Transverse colon (tissue), 4 donors: ENCODE data around the gene ZBTB46. TPM values are rescaled to one million over a fixed set of nuclear protein-coding genes. Genes with fewer than 3 reads are reported as not detected.
A peak's percentile ranks its signal among the peaks of the same experiment; 100 is the strongest.

Source experiments
- DNase-seq: peaks from one replicate; pipeline ENCODE4 v3.0.0-alpha.2; 2019
- H3K27ac ChIP-seq, 4 donors: fragments of 200-600 bp; sonication (generic); 2 replicates each; pipeline ENCODE4 v1.5.1; 2016 to 2018; ENCODE audit warnings: inconsistent platforms in 4 of 4
- H3K27me3 ChIP-seq: fragments of 200-600 bp; sonication (generic); 2 replicates; pipeline ENCODE4 v1.5.1; 2017; ENCODE audit warnings: inconsistent platforms
- H3K36me3 ChIP-seq, 4 donors: fragments of 200-600 bp; sonication (generic); 2 replicates each; pipeline ENCODE4 v1.5.1; 2017 to 2019; ENCODE audit warnings: inconsistent platforms in 4 of 4
- H3K4me1 ChIP-seq, 4 donors: fragments of 200-600 bp; sonication (generic); 2 replicates each; pipeline ENCODE4 v1.5.1; 2017 to 2020; ENCODE audit warnings: inconsistent platforms in 4 of 4
- H3K4me3 ChIP-seq, 4 donors: fragments of 200-600 bp; sonication (generic); 1 replicate in 1 of 4; 2 replicates in 3 of 4; pipeline versions ENCODE4 v1.5.1 to v1.6.1; 2017 to 2019; ENCODE audit warnings: inconsistent platforms in 4 of 4
- H3K9me3 ChIP-seq, 2 donors: fragments of 200-600 bp; sonication (generic); 2 replicates each; pipeline ENCODE4 v1.5.1; 2017 to 2019; ENCODE audit warnings: inconsistent platforms in 2 of 2
- EP300 ChIP-seq: sonication (generic); formaldehyde crosslinking; IDR thresholded peaks from one replicate; pipeline ENCODE4 v1.6.1; 2017; ENCODE audit warnings: antibody characterized with exemption, low read depth
- POLR2A ChIP-seq: fragments of 450-650 bp; IDR thresholded peaks from one replicate; pipeline ENCODE4 v1.6.1; 2016; ENCODE audit warnings: antibody characterized with exemption, mild to moderate bottlenecking, moderate library complexity
- POLR2AphosphoS5 ChIP-seq, 3 donors: sonication (generic); formaldehyde crosslinking; IDR thresholded peaks; one replicate each; pipeline ENCODE4 v1.6.1; 2016; ENCODE audit warnings: antibody characterized with exemption in 3 of 3
- WGBS, 2 donors: methylation state at CpG; one replicate each; pipeline ENCODE4 v1.1.5; 2018; ENCODE audit warnings: low coverage in 1 of 2; 5-methylcytosine and 5-hydroxymethylcytosine counted together
- in situ Hi-C, 4 donors: fragments of 200-750 bp; cut with MboI; loops; one replicate each; pipeline versions ENCODE4 v1.15.0 to v1.15.1; 2017; ENCODE audit warnings: low sequenced_read_pairs in 3 of 4, low pct_ligation_motif_present in 1 of 4, low pct_unique_long_range_greater_than_20kb in 1 of 4
- intact Hi-C: fragments of 100-400 bp; cut with DNase I; formaldehyde crosslinking; loops from one replicate; pipeline ENCODE4 v1.15.1; 2023; ENCODE audit warnings: low total_unique reads
- total RNA-seq, 4 donors: library from RNA; depleted of rRNA; stranded (reverse); fragments of >200 nt; gene quantifications; one replicate each; pipeline ENCODE4 v1.1.0, GENCODE V29; 2016
- TF ChIP-seq, protein P1 (sequence below), 5 experiments: fragments of 200-600 bp in 3 of 5; fragments of 450-650 bp in 2 of 5; sonication (generic) in 3 of 5; IDR thresholded peaks; 1 replicate in 2 of 5; 2 replicates in 3 of 5; pipeline ENCODE4 v1.5.1; 2016 to 2017; ENCODE audit warnings: antibody characterized with exemption in 5 of 5, inconsistent platforms in 3 of 5, mild to moderate bottlenecking in 2 of 5, moderate library complexity in 1 of 5

The ZBTB46 gene
- total RNA-seq, 4 donors from 2014 or later, result 2.3 to 6.0 (median 5.3) TPM

DNA sequence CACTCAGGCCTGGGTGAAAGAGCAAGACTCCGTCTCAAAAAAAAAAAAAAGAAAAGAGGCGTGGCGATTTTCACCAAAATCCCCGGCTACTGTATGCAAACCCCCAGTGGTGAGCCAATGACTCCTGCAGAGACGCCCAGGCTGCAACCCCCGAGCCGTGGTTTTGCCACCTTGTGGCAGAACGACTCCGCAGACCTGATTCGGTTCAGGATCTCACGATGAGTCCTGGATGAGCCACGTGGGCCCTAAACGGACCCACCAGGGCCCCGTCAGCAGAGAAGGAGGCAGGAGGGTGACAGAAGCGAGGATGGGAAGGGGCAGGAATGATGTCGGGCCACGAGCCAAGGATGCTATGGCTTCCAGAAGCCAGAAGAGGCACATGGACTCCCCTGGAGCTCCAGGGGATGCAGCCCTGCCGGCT, 49.0 kb downstream of the ZBTB46 start:
- TF ChIP-seq POLR2AphosphoS5 (IDR thresholded peaks at IDR 0.05), result no peak
- TF ChIP-seq, protein P1, sequence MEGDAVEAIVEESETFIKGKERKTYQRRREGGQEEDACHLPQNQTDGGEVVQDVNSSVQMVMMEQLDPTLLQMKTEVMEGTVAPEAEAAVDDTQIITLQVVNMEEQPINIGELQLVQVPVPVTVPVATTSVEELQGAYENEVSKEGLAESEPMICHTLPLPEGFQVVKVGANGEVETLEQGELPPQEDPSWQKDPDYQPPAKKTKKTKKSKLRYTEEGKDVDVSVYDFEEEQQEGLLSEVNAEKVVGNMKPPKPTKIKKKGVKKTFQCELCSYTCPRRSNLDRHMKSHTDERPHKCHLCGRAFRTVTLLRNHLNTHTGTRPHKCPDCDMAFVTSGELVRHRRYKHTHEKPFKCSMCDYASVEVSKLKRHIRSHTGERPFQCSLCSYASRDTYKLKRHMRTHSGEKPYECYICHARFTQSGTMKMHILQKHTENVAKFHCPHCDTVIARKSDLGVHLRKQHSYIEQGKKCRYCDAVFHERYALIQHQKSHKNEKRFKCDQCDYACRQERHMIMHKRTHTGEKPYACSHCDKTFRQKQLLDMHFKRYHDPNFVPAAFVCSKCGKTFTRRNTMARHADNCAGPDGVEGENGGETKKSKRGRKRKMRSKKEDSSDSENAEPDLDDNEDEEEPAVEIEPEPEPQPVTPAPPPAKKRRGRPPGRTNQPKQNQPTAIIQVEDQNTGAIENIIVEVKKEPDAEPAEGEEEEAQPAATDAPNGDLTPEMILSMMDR (IDR thresholded peaks at IDR 0.05), result peak in 1 of 5 experiments; percentile 6

DNA sequence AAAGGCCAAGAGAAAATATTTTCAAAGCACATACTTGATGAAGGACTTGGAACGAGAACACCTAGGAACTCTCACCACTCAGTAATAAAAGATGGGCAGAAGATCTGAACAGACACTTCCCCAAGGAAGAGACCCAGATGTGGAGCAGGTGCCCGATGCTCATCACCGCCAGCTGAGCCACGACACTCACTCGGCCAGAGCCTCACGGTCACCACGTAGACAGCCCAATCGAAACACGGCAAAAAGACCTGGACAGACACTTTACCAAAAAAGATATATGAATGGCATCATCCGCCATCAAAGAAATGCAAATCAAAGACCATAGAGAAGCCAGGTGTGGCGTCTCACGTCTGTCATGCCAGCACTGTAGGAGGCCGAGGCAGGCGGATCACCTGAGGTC, 49.9 kb downstream of the ZBTB46 start:
- intact Hi-C loops (loop anchor here (10.0 kb wide), 1 partner anchor 246 kb away; the partner anchor contains the start of gene PTK6), in situ Hi-C loops (no loop called here)
- Histone ChIP-seq H3K4me3 (no peak overlapping the region), H3K27ac (no peak overlapping the region), H3K9me3 (no peaks in the 10 kb centered on the region), H3K27me3 (no peaks in the 10 kb centered on the region), H3K4me1 (peaks cover 0 to 3% (median 0%) of the 10 kb centered on the region in 4 donors), H3K36me3 (no peaks in the 10 kb centered on the region)
- TF ChIP-seq POLR2A, result no peak
- TF ChIP-seq, protein P1 (IDR thresholded peaks at IDR 0.05), result no peak
- no peak for DNase-seq
- WGBS, 2 donors, result 77 to 87% methylated on average over 10 to 14 of the region's 14 CpGs

More for the DNA sequence above, 49.0 kb downstream of the ZBTB46 start:
- DNase-seq, result no peak
- H3K27me3 ChIP-seq, result no peaks in the 10 kb centered on the region
- in situ Hi-C loops (no loop called here), intact Hi-C loops (loop anchor here (10.0 kb wide), 1 partner anchor 247 kb away; the partner anchor contains the start of gene PTK6)
- no peak overlapping the region for H3K4me3 ChIP-seq
- no peaks in the 10 kb centered on the region for H3K9me3 ChIP-seq
- no peaks in the 10 kb centered on the region for H3K36me3 ChIP-seq
- H3K4me1 ChIP-seq, result peaks cover 0 to 3% (median 0%) of the 10 kb centered on the region in 4 donors
- 47 to 55% methylated on average over 5 to 17 of the region's 18 CpGs for WGBS, 2 donors
- no peak overlapping the region for H3K27ac ChIP-seq

DNA sequence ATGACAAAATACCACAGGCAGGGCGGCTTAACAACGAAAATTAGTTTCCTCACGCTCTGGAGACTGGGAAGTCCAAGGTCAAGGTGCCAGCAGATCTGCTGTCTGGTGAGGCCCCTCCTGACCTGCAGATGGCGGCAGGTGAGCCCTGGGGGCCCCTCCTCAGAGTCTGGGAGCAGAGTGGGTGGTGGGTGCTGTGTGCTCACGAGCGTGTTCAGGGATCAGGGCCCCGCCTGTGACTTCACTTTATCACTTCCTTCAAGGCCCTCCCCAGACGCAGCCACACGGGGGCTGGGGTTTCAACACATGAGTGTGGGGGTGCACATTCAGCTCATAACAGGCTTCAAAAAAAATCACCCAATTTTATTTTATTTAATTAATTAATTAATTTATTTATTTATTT, 52.2 kb downstream of the ZBTB46 start:
- whole genome bisulfite sequencing, 2 donors, result 56 to 82% methylated on average over 3 to 9 of the region's 9 CpGs
- Histone ChIP-seq H3K27me3 (peaks cover 6% of the 10 kb centered on the region), H3K36me3 (no peaks in the 10 kb centered on the region), H3K4me3 (no peak overlapping the region), H3K9me3 (no peaks in the 10 kb centered on the region), H3K4me1 (peaks cover 0 to 9% (median 0%) of the 10 kb centered on the region in 4 donors), H3K27ac (no peak overlapping the region)
- TF ChIP-seq EP300 (no peak), POLR2A (no peak), POLR2AphosphoS5 (IDR thresholded peaks at IDR 0.05) (no peak)
- TF ChIP-seq, protein P1 (IDR thresholded peaks at IDR 0.05), result no peak
- in situ Hi-C loops (no loop called here), intact Hi-C loops (loop anchor here (10.0 kb wide), 1 partner anchor 196 kb away; the partner anchor contains the start of gene SAMD10)
- DNase-seq, result no peak

DNA sequence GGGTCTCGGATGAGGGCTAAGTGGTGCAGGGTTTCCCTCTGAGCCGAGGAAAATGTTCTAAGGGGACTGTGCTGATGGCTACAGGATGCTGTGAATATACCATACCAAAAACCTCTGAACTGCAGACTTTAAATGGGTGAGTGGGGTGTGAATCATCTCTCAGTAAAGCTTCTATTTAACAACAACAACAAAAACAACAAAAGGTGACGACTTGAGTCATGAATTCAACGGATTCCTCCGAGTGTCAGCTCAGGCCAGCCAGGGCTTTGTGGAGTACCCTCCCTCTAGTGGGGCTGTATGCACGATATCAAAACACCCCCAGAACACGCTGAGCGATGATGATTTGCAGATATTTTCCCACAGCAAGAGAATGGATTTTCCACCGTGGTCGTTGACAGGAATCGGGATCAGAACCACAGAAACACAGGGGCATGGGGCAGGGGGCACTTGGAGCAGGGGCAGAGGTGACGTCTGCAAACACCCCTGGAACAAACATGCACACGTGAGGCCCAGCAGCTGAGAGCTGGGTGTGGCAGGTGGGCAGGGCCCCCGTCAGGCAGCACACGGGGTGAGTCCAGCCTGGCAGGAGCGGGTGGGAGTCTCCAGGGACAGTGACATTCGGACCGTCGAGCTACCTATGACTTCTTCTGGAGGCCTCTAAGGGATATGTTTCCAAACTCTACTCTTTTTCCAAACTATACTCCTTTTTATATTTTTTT, 52.9 kb downstream of the ZBTB46 start:
- in situ Hi-C loops (no loop called here), intact Hi-C loops (loop anchor here (10.0 kb wide), 1 partner anchor 197 kb away; the partner anchor contains the start of gene SAMD10)
- H3K9me3 ChIP-seq, result no peaks in the 10 kb centered on the region
- no peak for DNase-seq
- H3K27ac ChIP-seq, result no peak overlapping the region
- peaks cover 6% of the 10 kb centered on the region for H3K27me3 ChIP-seq
- no peak for TF ChIP-seq POLR2A
- TF ChIP-seq, protein P1 (IDR thresholded peaks at IDR 0.05), result no peak
- TF ChIP-seq POLR2AphosphoS5 (IDR thresholded peaks at IDR 0.05), result no peak
- TF ChIP-seq EP300, result no peak
- H3K4me1 ChIP-seq, result peaks cover 0 to 9% (median 0%) of the 10 kb centered on the region in 4 donors
- no peak overlapping the region for H3K4me3 ChIP-seq
- 55 to 61% methylated on average over 6 to 19 of the region's 19 CpGs for WGBS, 2 donors
- H3K36me3 ChIP-seq, result no peaks in the 10 kb centered on the region
